ENCODE measurements around the gene MANF.

DNA sequence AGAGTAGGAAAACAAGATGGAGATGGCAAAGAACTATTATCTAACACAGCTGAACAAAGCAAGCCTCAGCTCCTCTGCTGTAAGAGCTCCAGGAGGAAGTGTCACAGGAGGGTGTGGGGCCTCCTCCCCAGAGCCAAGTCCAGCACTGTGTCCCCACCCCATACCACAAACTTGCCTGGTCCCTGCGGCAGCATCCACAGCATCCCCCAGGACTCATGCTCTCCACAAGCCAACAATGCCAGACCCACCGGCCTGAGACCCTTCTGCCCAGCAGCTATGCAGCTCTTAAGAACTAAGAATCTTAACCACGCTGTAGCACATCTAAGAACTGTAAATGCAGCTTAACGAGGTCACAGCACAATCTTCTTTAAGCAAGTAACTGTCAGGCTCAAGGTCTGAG lies 15.1 kb downstream of the MANF start:
- TF ChIP-seq POLR2AphosphoS5 (IDR thresholded peaks at IDR 0.05) (no peak), POLR2A (IDR thresholded peaks at IDR 0.05; ENCODE audit: low read depth) (no peak)
- TF ChIP-seq, protein P1, sequence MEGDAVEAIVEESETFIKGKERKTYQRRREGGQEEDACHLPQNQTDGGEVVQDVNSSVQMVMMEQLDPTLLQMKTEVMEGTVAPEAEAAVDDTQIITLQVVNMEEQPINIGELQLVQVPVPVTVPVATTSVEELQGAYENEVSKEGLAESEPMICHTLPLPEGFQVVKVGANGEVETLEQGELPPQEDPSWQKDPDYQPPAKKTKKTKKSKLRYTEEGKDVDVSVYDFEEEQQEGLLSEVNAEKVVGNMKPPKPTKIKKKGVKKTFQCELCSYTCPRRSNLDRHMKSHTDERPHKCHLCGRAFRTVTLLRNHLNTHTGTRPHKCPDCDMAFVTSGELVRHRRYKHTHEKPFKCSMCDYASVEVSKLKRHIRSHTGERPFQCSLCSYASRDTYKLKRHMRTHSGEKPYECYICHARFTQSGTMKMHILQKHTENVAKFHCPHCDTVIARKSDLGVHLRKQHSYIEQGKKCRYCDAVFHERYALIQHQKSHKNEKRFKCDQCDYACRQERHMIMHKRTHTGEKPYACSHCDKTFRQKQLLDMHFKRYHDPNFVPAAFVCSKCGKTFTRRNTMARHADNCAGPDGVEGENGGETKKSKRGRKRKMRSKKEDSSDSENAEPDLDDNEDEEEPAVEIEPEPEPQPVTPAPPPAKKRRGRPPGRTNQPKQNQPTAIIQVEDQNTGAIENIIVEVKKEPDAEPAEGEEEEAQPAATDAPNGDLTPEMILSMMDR (IDR thresholded peaks at IDR 0.05): no peak
